ENCODE results near the gene C19orf47. TPM values are rescaled to one million over a fixed set of nuclear protein-coding genes. Genes with fewer than 3 reads are reported as not detected.

C19orf47 gene
- total RNA-seq, 1 donor from 2014 or later: 14.6 TPM

DNA sequence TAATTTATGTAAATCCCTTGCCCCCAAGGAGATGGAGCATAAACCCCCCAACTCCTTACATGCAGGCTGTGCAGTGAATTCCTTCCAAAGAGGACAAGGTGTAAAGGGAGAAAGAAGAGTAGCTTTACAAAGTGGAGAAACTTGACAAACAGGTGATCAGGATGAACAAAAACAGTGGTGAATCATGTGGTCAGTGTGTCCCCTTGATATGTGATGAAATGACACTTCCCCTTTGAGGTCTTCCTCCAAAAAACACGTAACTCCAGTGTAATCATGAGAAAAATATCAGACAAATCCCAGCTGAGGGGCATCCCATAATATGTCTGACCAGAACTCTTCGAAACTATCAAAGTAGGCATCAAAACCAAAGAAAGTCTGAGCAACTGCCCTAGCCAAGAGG is 33.5 kb downstream of the C19orf47 start:
- ChIA-PET CTCF (interaction anchor here (0.7 to 1.9 kb wide), 2 partner anchors 10 to 1446 kb away, joined by 3 to 8 read pairs; no protein-coding TSS in a partner anchor), POLR2A (no interaction called here)
- Mint-ChIP-seq H3K27ac (no peak overlapping the region), H3K4me1 (no peaks in the 10 kb centered on the region), H3K9me3 (no peaks in the 10 kb centered on the region), H3K27me3 (no peaks in the 10 kb centered on the region), H3K4me3 (no peak overlapping the region), H3K36me3 (ENCODE audit: low read depth) (peaks cover 14% of the 10 kb centered on the region)
- no peak for TF ChIP-seq CTCF (IDR thresholded peaks at IDR 0.05)
- ATAC-seq (ENCODE audit: low read depth) (no peak), DNase-seq (no peak)
- intact Hi-C loops (cut with micrococcal nuclease): no loop called here

DNA sequence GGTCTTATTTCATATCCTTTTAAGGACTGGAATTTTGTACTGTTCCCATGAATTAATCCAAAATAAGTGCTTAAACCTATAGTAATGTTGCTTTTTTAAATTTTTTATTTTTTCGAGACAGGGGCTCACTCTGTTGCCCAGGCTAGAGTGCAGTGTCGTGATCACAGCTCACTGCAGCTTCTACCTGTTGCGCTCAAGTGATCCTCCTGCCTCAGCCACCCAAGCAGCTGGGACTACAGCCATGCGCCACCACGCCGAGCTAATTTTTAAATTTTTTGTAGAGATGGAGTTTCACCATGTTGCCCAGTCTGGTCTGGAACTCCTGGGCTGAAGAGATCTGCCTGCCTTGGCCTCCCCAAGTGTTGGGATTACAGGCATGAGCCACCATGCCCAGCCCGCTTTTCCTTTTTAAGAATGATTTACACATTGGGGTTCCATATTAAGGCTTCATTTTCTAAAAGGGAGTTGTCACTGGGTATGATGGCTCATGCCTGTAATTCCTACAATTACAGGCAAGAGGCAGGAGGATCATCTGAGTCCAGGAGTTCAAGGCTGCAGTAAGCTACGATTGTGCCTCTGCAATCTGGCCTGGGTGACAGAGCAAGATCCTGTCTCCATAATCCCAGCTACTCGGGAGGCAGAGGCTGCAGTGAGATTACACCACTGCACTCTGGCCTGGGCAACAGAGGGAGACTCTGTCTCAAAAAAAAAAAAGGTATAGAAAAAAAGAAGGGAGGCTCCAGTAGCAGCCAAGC is 34.8 kb downstream of the C19orf47 start:
- Mint-ChIP-seq H3K27ac (no peak overlapping the region), H3K9me3 (no peaks in the 10 kb centered on the region), H3K4me3 (no peak overlapping the region), H3K4me1 (no peaks in the 10 kb centered on the region), H3K27me3 (no peaks in the 10 kb centered on the region), H3K36me3 (ENCODE audit: low read depth) (peaks cover 10% of the 10 kb centered on the region)
- ChIA-PET CTCF (interaction anchor here (1.9 kb wide), 1 partner anchor 8 kb away, joined by 8 read pairs; no protein-coding TSS in a partner anchor), POLR2A (no interaction called here)
- intact Hi-C loops (cut with micrococcal nuclease): no loop called here
- ATAC-seq (ENCODE audit: low read depth) (no peak), DNase-seq (no peak)
- TF ChIP-seq CTCF (IDR thresholded peaks at IDR 0.05): no peak

DNA sequence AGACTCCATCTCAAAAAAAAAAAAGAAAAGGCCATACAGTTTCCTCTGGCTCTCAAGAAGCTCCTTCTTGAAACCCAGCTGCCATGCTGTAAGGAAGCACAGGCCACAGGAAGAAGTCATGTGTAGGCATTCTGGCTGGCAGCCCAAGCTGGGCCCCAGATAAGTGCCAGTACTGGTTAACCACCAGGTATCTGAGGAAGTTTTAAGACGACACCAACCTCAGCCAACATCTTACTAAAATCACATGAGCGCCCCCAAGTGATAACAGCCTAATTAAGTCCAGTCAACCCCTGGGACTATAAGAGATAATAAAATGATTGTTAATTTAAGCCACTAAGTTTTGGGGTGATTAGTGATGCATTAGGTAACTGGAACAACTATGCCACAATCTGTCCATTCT is 35.7 kb downstream of the C19orf47 start:
- ChIA-PET CTCF (no interaction called here), POLR2A (no interaction called here)
- TF ChIP-seq CTCF (IDR thresholded peaks at IDR 0.05): no peak
- no peak for DNase-seq
- no peak overlapping the region for H3K27ac Mint-ChIP-seq
- no peak for ATAC-seq (ENCODE audit: low read depth)
- peaks cover 6% of the 10 kb centered on the region for H3K36me3 Mint-ChIP-seq (ENCODE audit: low read depth)
- no peaks in the 10 kb centered on the region for H3K9me3 Mint-ChIP-seq
- intact Hi-C loops (cut with micrococcal nuclease): no loop called here
- no peaks in the 10 kb centered on the region for H3K4me1 Mint-ChIP-seq
- no peak overlapping the region for H3K4me3 Mint-ChIP-seq
- H3K27me3 Mint-ChIP-seq: no peaks in the 10 kb centered on the region

DNA sequence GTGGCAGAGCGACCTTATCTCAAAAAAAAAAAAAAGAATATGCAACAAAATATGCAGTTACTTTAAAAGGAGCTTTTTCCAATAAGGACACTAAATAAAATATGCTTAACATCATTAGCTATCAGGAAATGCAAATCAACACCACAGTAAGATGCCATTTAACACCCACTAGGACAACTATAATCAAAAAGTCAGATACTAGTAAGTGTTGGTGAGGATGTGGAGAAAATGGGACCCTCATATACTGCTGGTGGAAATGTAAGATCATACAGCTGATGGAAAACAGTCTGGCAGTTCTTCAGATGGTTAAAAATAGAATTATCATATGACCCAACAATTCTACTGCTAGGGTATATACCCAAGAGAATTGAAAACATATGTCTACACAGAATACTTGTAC is 38.5 kb downstream of the C19orf47 start:
- POLR2A ChIA-PET: interaction anchor here (0.5 kb wide), 1 partner anchor 422 kb away, joined by 3 read pairs; no protein-coding TSS in a partner anchor
- Mint-ChIP-seq H3K9me3 (no peaks in the 10 kb centered on the region), H3K27me3 (no peaks in the 10 kb centered on the region), H3K4me3 (no peak overlapping the region), H3K36me3 (ENCODE audit: low read depth) (no peaks in the 10 kb centered on the region), H3K27ac (no peak overlapping the region), H3K4me1 (peaks cover 2% of the 10 kb centered on the region)
- intact Hi-C loops (cut with micrococcal nuclease): loop anchor here (5.0 kb wide), 1 partner anchor 213 kb away; no protein-coding TSS in a partner anchor
- DNase-seq: no peak
- no peak for TF ChIP-seq CTCF (IDR thresholded peaks at IDR 0.05)
- ATAC-seq (ENCODE audit: low read depth): no peak
- CTCF ChIA-PET: no interaction called here

DNA sequence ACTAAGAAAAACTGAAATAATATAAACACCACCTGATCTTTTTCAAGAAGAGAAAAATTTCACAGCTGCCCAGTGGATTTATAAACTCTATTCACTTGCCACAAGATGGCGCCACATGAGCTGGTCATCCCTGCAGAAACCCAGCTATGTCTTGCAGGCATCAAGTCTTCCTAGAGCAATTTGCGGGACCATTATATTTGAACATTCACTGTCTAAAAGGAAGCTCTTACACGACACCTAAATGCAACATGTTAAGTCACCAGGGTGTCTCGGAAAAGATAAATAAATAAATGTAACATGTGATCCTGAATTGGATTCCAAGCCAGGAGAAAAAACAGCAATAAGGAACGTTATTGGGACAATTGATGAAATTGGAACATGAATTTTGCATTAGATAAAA is 42.8 kb downstream of the C19orf47 start:
- Mint-ChIP-seq H3K4me3 (no peak overlapping the region), H3K27me3 (no peaks in the 10 kb centered on the region), H3K36me3 (ENCODE audit: low read depth) (no peaks in the 10 kb centered on the region), H3K4me1 (peaks cover 2% of the 10 kb centered on the region), H3K9me3 (no peaks in the 10 kb centered on the region), H3K27ac (no peak overlapping the region)
- peak; percentile 44 for DNase-seq
- POLR2A ChIA-PET: interaction anchor here (0.6 to 1.5 kb wide), 8 partner anchors 8 to 295 kb away, joined by 3 to 5 read pairs (median 3); partner anchors contain the start of genes AKT2, BLVRB and SERTAD1
- no peak for TF ChIP-seq CTCF (IDR thresholded peaks at IDR 0.05)
- ATAC-seq (ENCODE audit: low read depth): peak; percentile 69
- intact Hi-C loops (cut with micrococcal nuclease): loop anchor here (1.0 to 5.0 kb wide), 7 partner anchors 20 to 329 kb away; partner anchors contain the start of genes AKT2 and SERTAD3
- CTCF ChIA-PET: interaction anchor here (0.6 to 2.1 kb wide), 39 partner anchors 8 to 514 kb away, joined by 3 to 25 read pairs (median 4); partner anchors contain the start of genes AKT2, BLVRB, PRX and SERTAD3
